HG03558 (cell line): Measurements from ENCODE around the gene SPPL2B.
"Not testable (repeated sequence)": the region's sequence is repeated elsewhere in the genome, so short reads cannot be mapped to it uniquely, and the experiment has no call there.

Experiments used
- ATAC-seq: cut with Tn5 transposase; IDR thresholded peaks from one replicate; pipeline ENCODE4 v1.9.1; 2021; ENCODE audit warnings: moderate number of reproducible peaks; ENCODE audit not compliant: unreplicated experiment; ENCODE audit errors: extremely low read depth

SPPL2B gene

DNA sequence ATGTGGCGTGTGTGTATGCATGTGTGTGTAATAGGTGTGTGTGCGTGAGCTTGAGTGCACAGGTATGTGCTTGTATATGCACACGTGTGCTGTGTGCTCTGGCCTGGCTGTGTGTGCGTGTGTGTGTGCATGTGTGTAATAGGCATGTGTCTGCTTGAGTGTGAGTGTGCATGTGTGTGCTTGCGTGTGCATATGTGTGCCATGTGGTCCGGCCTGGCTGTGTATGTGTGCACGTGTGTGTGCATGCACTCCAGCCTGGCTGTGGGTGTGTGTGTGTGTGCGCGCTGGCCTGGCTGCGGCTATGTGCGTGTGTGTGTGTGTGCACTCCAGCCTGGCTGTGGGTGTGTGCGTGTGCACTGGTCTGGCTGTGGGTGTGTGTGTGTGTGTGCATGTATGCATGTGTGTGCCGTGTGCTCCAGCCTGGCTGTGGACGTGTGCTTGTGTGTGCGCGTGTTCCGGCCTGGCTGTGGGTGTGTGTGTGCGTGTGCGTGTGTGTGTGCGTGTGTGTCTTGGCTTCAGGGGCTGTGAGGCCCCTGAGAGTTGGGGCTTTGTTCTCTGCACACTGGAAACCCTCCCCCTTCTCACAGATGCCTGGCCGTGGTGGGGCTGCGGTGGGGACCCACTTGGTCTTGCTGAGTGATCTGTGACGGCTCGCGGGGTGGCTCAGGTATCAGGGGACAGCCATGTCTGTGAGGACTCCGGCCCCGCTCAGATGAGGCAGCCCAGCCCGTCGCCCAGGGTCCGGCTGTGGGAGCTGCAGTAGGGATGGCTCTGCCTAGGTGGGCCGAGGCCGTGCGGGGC, 8.2 kb downstream of the SPPL2B start:
- ATAC-seq, result no peak

DNA sequence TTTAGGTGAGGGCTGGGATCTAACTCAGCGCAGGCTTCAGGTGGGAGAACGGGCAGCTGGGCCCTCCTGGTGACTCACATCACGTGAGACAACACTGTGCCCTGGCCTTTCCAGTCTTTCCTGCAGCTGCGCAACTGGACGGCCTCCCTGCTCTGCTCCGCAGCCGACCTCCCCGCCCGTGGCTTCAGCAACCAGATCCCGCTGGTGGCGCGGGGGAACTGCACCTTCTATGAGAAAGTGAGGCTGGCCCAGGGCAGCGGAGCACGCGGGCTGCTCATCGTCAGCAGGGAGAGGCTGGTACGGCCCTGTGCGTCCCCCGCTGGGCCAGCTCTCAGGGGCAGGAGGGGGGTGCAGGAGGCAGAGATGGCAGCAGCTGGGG, 8.8 kb downstream of the SPPL2B start:
- ATAC-seq, result no peak

GRCh38 chr19:2338055-2338615, 9.7 kb downstream of the SPPL2B start:
- ATAC-seq, result no peak

- no peak for ATAC-seq
Measured at GRCh38 chr19:2338751-2339643, 10.5 kb downstream of the SPPL2B start.

- ATAC-seq, result no peak
Measured at GRCh38 chr19:2339644-2340310, 11.3 kb downstream of the SPPL2B start.

DNA sequence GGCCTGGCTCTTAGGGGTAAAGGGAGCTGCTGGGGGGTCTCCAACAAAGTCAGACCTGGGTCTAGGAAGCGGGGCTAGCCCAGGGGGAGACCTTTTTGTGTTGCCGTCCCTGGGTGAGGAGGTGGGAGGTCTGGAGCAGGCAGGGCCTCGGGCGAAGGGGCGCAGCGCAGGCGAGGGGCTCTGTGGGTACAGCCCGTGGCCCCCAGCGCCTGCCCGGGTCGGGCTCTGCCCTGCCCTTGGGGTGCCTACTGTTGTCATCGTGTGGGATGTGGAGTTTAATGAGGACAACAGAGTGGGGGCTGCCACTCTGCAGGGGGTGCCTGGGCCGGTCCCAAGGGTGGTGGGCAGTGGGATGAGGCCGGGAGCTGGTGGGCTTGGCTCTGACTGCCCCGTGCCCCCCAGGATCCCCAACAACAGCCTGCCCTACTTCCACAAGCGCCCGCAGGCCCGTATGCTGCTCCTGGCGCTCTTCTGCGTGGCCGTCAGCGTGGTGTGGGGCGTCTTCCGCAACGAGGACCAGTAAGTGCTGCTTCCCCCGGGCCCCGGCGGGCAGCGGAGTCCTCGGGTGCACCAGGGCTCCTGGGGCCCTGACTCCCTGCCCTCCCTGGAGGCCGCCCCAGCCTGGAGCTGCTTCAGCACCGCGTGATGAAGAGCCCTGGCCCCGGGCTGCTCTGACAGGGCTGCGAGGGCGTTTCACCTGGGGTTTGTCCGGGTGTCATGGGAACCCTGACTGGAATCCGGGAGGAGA, 12.2 kb downstream of the SPPL2B start:
- ATAC-seq, result no peak

GRCh38 chr19:2341244-2341751, 12.8 kb downstream of the SPPL2B start:
- no peak for ATAC-seq

GRCh38 chr19:2341982-2342381, 13.5 kb downstream of the SPPL2B start:
- no peak for ATAC-seq

DNA sequence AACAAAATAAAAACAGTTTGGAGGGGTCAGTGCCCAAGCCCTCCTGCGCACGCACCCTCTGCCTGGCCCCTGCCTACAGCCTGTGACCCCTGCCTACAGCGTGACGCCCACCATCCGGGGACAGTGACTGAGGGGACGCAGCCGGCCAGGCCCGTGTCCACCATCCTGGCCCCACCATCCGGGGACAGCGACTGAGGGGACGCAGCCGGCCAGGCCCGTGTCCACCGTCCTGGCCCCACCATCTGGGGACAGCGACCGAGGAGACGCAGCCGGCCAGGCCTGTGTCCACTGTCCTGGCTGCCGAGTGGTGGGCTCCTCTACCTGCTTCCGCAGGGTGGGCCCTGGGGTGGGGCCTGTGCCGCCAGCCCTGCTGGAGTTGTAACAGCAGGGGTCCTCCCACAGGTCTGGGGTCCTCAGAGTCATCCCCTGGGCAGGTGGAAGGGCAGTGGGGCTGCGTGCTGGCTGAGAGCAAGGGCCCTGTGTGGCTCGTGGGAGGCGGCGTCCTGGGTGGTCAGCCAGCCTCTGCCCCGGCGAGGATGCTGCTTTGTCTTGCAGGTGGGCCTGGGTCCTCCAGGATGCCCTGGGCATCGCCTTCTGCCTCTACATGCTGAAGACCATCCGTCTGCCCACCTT, 14.3 kb downstream of the SPPL2B start:
- no peak for ATAC-seq

DNA sequence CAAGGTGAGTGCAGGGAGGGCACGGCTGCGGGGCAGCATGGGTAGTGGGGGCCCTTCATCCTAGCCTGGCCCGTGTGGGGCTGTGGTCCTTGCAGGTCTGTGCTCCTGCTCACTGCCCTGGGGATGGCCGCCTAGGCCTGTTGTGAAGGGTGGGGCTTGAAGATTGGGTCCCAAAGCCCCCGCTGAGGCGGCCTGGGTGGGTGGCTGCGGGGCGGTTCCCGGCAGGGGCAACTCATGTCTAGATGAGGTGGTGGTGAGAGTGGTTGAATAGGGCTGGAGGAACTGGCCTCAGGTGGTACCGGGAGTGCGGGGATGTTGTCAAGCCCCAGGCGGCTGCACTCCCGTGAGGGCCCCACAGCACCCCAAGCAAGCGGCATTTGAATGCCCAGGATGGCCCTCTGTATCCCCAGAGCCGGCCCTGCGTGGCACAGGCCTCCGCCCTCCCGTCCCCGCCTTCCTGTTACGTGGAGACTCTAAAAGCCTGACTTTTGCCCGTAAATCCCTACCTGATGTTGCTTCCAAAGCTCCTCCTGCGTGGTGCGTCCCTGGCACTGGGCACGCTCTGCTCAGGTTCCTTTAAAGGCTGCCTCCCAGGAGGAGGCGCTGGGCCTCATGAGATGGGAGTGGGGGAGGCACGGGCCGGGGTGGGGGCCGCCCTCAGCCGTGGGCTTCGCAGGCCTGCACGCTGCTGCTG, 15.0 kb downstream of the SPPL2B start:
- no peak for ATAC-seq

DNA sequence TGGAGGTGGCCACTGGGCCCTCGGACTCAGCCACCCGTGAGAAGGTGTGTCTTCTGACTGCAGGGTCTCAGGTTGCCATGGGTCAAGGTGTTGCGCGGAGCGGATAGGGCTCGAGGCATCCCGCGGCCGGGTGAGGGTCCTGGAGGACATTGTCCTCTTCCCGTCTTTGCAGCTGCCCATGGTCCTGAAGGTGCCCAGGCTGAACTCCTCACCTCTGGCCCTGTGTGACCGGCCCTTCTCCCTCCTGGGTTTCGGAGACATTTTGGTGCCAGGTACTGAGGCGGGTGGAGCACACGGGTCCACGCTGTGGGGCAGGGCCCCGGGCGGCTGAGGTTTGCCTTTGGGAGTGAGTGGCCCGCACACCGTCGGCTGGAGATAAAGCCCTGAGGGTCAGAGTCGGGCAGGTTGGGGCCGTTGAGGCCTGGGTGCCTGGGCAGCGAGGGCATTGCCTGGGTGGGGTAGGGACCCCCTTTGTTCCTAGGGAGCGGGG, 15.9 kb downstream of the SPPL2B start:
- no peak for ATAC-seq

DNA sequence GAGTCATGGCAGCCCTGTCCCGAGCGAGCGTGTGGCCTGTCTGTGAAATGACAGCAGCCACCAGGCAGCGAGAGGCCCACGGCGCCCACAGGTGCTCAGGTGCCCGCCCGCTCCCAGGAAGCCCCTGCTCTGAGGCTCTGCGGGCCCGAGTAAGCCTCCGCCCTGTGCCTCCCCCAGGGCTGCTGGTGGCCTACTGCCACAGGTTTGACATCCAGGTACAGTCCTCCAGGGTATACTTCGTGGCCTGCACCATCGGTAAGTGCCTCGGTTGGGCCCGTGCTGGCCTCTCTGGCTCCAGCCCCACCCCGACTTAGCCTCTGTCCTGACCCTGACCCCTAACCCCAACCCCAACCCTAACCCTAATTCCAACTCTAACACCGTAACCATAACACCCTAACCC, 16.6 kb downstream of the SPPL2B start:
- no peak for ATAC-seq

DNA sequence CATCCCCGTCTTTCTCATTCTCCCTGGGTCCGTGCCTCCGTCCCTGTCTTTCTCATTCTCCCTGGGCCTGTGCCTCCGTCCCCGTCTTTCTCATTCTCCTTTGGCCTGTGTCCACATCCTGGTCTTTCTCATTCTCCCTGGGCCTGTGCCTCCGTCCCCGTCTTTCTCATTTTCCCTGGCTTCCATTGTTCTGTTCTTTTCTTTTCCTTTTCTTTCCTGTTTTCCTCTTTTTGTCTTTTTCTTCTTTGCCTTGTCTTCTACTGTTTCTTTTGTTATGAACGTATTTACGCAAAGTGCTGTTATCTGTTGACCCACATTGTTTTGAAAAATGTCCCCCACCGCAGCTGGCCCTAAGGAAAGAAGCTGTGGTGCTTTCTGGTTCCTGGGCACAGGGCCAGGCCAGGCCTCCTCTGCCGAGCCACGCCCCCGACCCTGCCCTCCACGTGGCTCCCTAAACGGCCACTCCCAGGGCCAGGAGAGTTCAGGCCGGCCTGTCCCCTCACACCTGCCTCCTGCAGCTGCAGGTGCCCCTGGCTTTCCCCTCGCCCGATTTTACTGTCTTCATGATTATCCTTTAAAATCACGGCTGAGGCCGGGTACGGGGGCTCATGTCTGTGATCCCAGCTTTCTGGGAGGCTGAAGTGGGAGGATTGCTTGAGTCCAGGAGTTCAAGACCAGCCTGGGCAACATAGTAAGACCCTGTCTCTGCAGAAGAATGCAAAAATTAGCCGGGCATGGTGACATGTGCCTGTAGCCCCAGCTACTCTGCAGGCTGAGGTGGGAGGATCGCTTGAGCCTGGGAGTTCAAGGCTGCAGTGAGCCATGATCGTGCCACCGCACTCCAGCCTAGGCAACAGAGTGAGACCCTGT, 17.5 kb downstream of the SPPL2B start:
- ATAC-seq, result no peak

GRCh38 chr19:2349818-2350217, 21.3 kb downstream of the SPPL2B start:
- not testable (repeated sequence) for ATAC-seq

DNA sequence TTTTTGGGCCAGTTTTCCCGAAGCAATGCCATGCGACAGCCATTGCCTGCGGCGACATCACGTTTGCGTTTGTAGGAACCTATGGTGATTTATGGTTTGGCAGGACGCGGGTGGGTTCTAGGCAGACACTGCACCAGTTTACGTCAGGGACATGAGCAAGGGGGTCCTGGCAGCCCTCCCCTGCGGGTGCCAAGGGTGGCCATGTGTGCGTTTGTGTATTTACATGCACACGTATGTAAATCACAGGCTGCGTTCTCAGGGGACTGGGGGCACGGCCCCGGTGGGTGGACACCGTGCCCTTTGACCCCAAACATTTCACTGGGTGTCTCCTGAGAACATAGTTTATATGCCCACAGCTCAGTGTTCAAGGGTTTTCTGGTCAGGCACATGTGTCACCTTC, 22.2 kb downstream of the SPPL2B start:
- no peak for ATAC-seq

GRCh38 chr19:2351591-2351990, 23.1 kb downstream of the SPPL2B start:
- no peak for ATAC-seq

GRCh38 chr19:2352121-2352520, 23.6 kb downstream of the SPPL2B start:
- no peak for ATAC-seq
